Heart left ventricle (tissue), 13 donors: ENCODE data around the gene RUNDC3A.

Source experiments
- CTCF ChIP-seq, 12 donors: fragments of 200-600 bp; sonication (generic) in 4 of 12; IDR thresholded peaks; one replicate each; pipeline versions ENCODE4 v1.5.0 to v1.8.0; 2018 to 2022; ENCODE audit warnings: antibody characterized with exemption in 12 of 12, mild to moderate bottlenecking in 5 of 12
- POLR2A ChIP-seq, 2 donors: fragments of 450-650 bp; IDR thresholded peaks; one replicate each; pipeline ENCODE4 v1.6.1; 2017; ENCODE audit warnings: antibody characterized with exemption in 2 of 2, mild to moderate bottlenecking in 2 of 2, moderate library complexity in 2 of 2
- donor health status: ischemic (EF 13 %, LVEDD 7.1; RV severe dilation, severe dysfunction).
- donor health status: DM: no; HTN: yes; CAD: no.
- donor health status: DM: no; HTN: no; CAD: no.
- donor health status: ischemic (EF 25% LVEDD 6.9; RV normal size, moderate dysfunction).
- donor health status: ischemic (EF 25% LVEDD 5.7; RV mildly dilated, moderate dysfunction).
- donor health status: ischemic (EF 35%, LVEDD 5.7; RV mildly dilated, moderate dysfunction).
- donor health status: nonischemic (EF 11% LVEDD 7.7; RV severe dilation, severe dysfunction).
- donor health status: DM: yes; HTN: yes; CAD: no.
- donor health status: PGD.
- donor health status: ischemic (EF 29% LVEDD 5.4; RV normal size, mild dysfunction).
- donor health status: nonischemic (EF 23%, LVEDD 6.1; RV moderate dilation, normal function).

DNA sequence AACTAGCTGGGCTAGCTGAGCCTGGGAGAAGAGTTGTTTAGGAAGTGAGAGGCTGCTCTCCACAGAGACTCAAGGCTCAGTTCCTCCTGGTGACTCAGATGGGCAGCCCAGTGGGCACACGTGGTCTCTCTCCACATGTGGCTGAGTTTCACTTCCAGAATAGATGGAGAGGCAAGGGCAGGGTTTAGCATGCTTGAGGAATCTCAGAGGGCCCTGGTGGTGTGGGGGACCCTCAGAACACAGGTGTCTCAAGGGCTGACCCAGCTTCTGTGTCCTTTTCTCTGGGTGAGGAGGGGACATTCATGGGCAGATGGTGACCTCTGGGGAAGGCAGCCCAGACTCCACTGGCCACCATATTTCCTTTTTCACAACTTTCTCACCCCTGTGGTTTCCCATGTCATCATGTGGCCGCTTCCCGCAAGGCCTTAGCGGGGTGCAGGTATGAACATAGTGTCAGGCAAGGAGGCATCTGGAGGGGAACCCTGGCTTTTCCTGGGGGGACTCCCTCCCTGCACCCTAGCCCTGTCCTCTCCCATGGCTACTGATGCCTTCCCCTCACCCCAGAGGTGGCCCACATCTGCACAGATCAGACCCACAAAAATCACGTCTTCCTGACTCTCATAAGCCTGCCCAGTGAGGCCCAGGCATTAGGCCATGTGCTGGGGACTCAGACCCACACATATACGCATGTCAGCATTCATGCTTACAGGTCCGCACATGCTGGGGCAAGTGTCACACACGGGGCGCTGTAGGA is 40.0 kb downstream of the RUNDC3A start:
- TF ChIP-seq CTCF (IDR thresholded peaks at IDR 0.05) (no peak), POLR2A (IDR thresholded peaks at IDR 0.05) (no peak)
